T-cell (primary cell): ENCODE measurements around the gene PXN. TPM values are rescaled to one million over a fixed set of nuclear protein-coding genes. Genes with fewer than 3 reads are reported as not detected.

Experiments
- ATAC-seq, 4 experiments: fragments of 200-7000 bp in 3 of 4; fragments of 150-1000 bp in 1 of 4; cut with Tn5 transposase; replicated peaks in 1 of 4; 1 replicate in 3 of 4; 2 replicates in 1 of 4; pipeline ENCODE4 v1.10.0; 2021; ENCODE audit warnings: moderate library complexity in 3 of 4, mild to moderate bottlenecking in 2 of 4, moderate number of reproducible peaks in 1 of 4
- CTCF ChIA-PET, 2 donors: fragments of 300-600 bp; sonication (Branson Sonifier 250); formaldehyde crosslinking; loops; one replicate each; lab custom pipeline; 2022; ENCODE audit warnings: antibody characterized with exemption in 2 of 2; lab: Charles Lee
- POLR2A ChIA-PET, 2 donors: fragments of 300-600 bp; sonication (Branson Sonifier 250); formaldehyde crosslinking; loops; one replicate each; lab custom pipeline; 2022; ENCODE audit warnings: antibody characterized with exemption in 2 of 2; lab: Charles Lee
- DNase-seq, 35 experiments: peaks; one replicate each; pipeline versions ENCODE4 v3.0.0 to v3.0.0-alpha.2; 2013 to 2023
- H3K27ac ChIP-seq: one replicate; pipeline ENCODE4 v1.5.1; 2013; ENCODE audit warnings: low read length
- H3K27me3 ChIP-seq, 2 experiments: replicated peaks in 1 of 2; 1 replicate in 1 of 2; 2 replicates in 1 of 2; pipeline versions ENCODE4 v1.6.1 to v1.7.0; 2013; ENCODE audit warnings: low read length in 1 of 2, mixed read lengths in 1 of 2; ENCODE audit not compliant: control insufficient read depth in 2 of 2, insufficient read depth in 2 of 2; ENCODE audit errors: extremely low read depth in 1 of 2
- H3K36me3 ChIP-seq, 2 donors: 1 replicate in 1 of 2; 2 replicates in 1 of 2; pipeline versions ENCODE4 v1.6.1 to v1.7.0; 2013; ENCODE audit warnings: low read length in 1 of 2; ENCODE audit not compliant: control insufficient read depth in 2 of 2, insufficient read depth in 1 of 2; ENCODE audit errors: extremely low read depth in 1 of 2
- H3K4me1 ChIP-seq, 2 experiments: 1 replicate in 1 of 2; 2 replicates in 1 of 2; pipeline versions ENCODE4 v1.6.1 to v1.7.0; 2013; ENCODE audit warnings: low read length in 2 of 2, mixed read lengths in 1 of 2; ENCODE audit not compliant: insufficient read depth in 2 of 2, control insufficient read depth in 1 of 2; ENCODE audit errors: extremely low read depth in 1 of 2
- H3K4me3 ChIP-seq, 2 donors: 1 replicate in 1 of 2; 2 replicates in 1 of 2; pipeline versions ENCODE4 v1.5.1 to v1.7.0; 2013; ENCODE audit warnings: mild to moderate bottlenecking in 2 of 2, low read length in 1 of 2, moderate library complexity in 1 of 2; ENCODE audit not compliant: control insufficient read depth in 1 of 2; ENCODE audit errors: extremely low read depth in 1 of 2
- H3K9me3 ChIP-seq: 2 replicates; pipeline ENCODE4 v1.7.0; 2013
- H3K27ac Mint-ChIP-seq, 2 donors: one replicate each; pipeline ENCODE4 v1.8.0; 2020 to 2021; ENCODE audit warnings: mild to moderate bottlenecking in 2 of 2, mixed read lengths in 2 of 2
- H3K27me3 Mint-ChIP-seq, 2 donors: one replicate each; pipeline ENCODE4 v1.8.0; 2021 to 2022; ENCODE audit warnings: mixed read lengths in 2 of 2
- H3K36me3 Mint-ChIP-seq: one replicate; pipeline ENCODE4 v1.8.0; 2021; ENCODE audit warnings: mixed read lengths
- H3K4me1 Mint-ChIP-seq, 3 donors: one replicate each; pipeline ENCODE4 v1.8.0; 2020 to 2022; ENCODE audit warnings: mixed read lengths in 3 of 3, mild to moderate bottlenecking in 1 of 3
- H3K4me3 Mint-ChIP-seq, 3 donors: one replicate each; pipeline ENCODE4 v1.8.0; 2020 to 2022; ENCODE audit warnings: mild to moderate bottlenecking in 3 of 3, mixed read lengths in 3 of 3, moderate library complexity in 3 of 3
- H3K9me3 Mint-ChIP-seq, 3 donors: one replicate each; pipeline ENCODE4 v1.8.0; 2020 to 2022; ENCODE audit warnings: mixed read lengths in 3 of 3
- WGBS: methylation state at CpG from one replicate; pipeline ENCODE4 v1.1.5; 2013; ENCODE audit warnings: missing lambda C conversion rate; ENCODE audit not compliant: insufficient coverage; 5-methylcytosine and 5-hydroxymethylcytosine counted together
- total RNA-seq, 35 experiments: library from RNA in 6 of 35; stranded (reverse) in 6 of 35; fragments of 120-200 nt in 1 of 35; gene quantifications; one replicate each; pipeline versions ENCODE4 v1.2.1 to v1.2.4 and lab custom pipeline; 2013 to 2026

PXN gene
- total RNA-seq, 5 donors from 2014 or later (not counting 1 experiment from before 2014, with no cell fraction given) = 128 to 202 (median 137) TPM

DNA sequence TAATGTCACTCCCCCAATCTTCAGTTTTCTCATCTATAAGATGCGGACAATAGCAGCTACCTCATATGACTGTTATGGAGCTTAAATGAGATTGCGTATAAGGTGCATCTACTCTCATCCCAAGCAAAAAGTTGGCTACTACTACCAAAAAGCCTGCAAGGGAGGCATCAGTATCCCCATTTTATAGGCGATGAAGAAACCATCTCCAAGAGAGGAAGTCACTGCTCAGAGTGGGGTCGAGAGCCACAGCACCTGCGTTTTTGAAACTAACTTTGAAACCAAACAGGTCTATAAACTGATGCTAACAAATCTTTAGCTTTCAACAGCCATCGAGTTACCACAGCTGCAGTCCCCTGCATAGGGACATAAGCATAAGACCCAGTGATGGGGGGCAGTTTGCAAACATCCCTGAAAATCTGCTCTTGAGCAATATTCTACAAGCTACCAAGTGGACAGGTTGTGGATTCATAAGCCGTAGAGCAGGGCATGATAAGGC, 74.5 kb downstream of the PXN start:
- Mint-ChIP-seq H3K27me3 (no peaks in the 10 kb centered on the region), H3K4me3 (no peak overlapping the region), H3K36me3 (peaks cover 19% of the 10 kb centered on the region), H3K4me1 (peaks cover 27 to 35% (median 34%) of the 10 kb centered on the region in 3 donors), H3K27ac (no peak overlapping the region), H3K9me3 (no peaks in the 10 kb centered on the region)
- H3K4me1 ChIP-seq = peaks cover 13 to 29% of the 10 kb centered on the region in 2 experiments
- WGBS = 94% methylated on average over 3 of the region's 7 CpGs
- H3K9me3 ChIP-seq = no peaks in the 10 kb centered on the region
- no peaks in the 10 kb centered on the region for H3K27me3 ChIP-seq
- H3K4me3 ChIP-seq = no peak overlapping the region
- no peak for ATAC-seq
- ChIA-PET POLR2A (interaction anchor here (0.7 to 1.6 kb wide), 2 partner anchors 10 kb away, joined by 3 to 9 read pairs; partner anchors contain the start of gene RPLP0 (in 2 of the 2)), CTCF (interaction anchor here in 1 of 2 donors (1.0 kb wide), 1 partner anchor 61 kb away, joined by 3 read pairs; no protein-coding TSS in a partner anchor)
- no peak for DNase-seq
- H3K27ac ChIP-seq = no peak overlapping the region
- peaks cover 2 to 39% of the 10 kb centered on the region in 2 donors for H3K36me3 ChIP-seq

- no peak for DNase-seq
- Histone ChIP-seq H3K27ac (no peak overlapping the region), H3K36me3 (peaks cover 2 to 44% of the 10 kb centered on the region in 2 donors), H3K4me1 (peaks cover 13 to 23% of the 10 kb centered on the region in 2 experiments), H3K9me3 (no peaks in the 10 kb centered on the region), H3K27me3 (no peaks in the 10 kb centered on the region), H3K4me3 (no peak overlapping the region)
- no peak overlapping the region for H3K27ac Mint-ChIP-seq
- H3K4me1 Mint-ChIP-seq = peaks cover 27 to 30% (median 29%) of the 10 kb centered on the region in 3 donors
- POLR2A ChIA-PET = interaction anchor here (0.6 to 1.6 kb wide), 2 partner anchors 11 to 12 kb away, joined by 6 to 9 read pairs; partner anchors contain the start of gene RPLP0 (in 1 of the 2)
- H3K9me3 Mint-ChIP-seq = no peaks in the 10 kb centered on the region
- CTCF ChIA-PET = no interaction called here
- no CpG with 5 or more reads among the region's 5 CpGs for WGBS
- ATAC-seq = no peak
- no peaks in the 10 kb centered on the region for H3K27me3 Mint-ChIP-seq
- no peak overlapping the region for H3K4me3 Mint-ChIP-seq
- H3K36me3 Mint-ChIP-seq = peaks cover 20% of the 10 kb centered on the region
These were observed 75.1 kb downstream of the PXN start for GRCh38 chr12:120190386-120190785.

DNA sequence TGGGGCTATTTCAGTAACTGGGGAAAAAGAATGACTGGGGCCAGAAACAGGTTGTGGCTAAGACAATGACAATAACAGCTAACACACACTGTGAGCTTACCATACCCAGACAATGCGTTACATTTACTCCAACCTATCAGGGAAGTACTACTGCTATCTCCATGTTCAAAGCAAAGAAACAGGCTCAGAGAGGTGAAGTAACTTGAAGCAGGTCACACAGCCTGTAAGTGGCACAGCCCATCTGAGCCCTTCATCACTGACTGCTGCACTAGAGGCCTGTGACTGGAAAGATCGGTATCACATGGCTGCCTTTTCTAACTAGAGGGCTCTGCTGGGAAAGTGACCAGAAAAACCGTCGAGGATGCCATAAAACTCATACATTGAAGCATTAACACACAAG, 78.9 kb downstream of the PXN start:
- WGBS = 100% methylated on average over 2 of the region's 4 CpGs
- peaks cover 12 to 18% (median 16%) of the 10 kb centered on the region in 3 donors for H3K4me1 Mint-ChIP-seq
- H3K36me3 ChIP-seq = peaks cover 18 to 77% of the 10 kb centered on the region in 2 donors
- ATAC-seq (no peak), DNase-seq (no peak)
- no peaks in the 10 kb centered on the region for H3K4me1 ChIP-seq
- CTCF ChIA-PET = no interaction called here
- no peaks in the 10 kb centered on the region for H3K27me3 Mint-ChIP-seq
- peaks cover 47% of the 10 kb centered on the region for H3K36me3 Mint-ChIP-seq
- no peak overlapping the region for H3K27ac ChIP-seq
- no peak overlapping the region for H3K27ac Mint-ChIP-seq
- H3K4me3 ChIP-seq = no peak overlapping the region
- H3K9me3 ChIP-seq = no peaks in the 10 kb centered on the region
- H3K27me3 ChIP-seq = no peaks in the 10 kb centered on the region
- H3K4me3 Mint-ChIP-seq = no peak overlapping the region
- H3K9me3 Mint-ChIP-seq = no peaks in the 10 kb centered on the region
- POLR2A ChIA-PET = interaction anchor here in 1 of 2 donors (1.4 kb wide), 1 partner anchor 15 kb away, joined by 6 read pairs; the partner anchor contains the start of gene RPLP0

DNA sequence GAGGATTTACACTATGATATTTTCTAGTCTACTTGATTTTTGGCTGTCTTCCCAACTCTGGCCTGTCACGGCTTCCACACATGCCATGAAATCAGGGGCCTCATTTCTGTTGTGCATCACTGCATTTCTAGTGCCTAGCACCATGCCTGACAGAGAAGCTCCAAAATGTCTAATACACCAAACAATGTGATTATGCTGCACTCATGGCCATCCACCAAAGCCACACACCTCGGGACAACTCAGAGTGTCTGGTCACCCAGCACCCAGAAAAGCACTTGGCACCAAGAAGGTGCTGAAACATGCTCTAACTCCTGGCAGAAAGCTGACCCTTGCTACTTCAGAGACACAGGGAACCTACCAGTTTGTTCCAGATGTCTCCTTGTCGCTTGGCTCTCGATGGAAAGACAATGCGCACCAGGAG, 82.3 kb downstream of the PXN start:
- H3K27ac ChIP-seq = no peak overlapping the region
- no peaks in the 10 kb centered on the region for H3K4me1 ChIP-seq
- Mint-ChIP-seq H3K9me3 (no peaks in the 10 kb centered on the region), H3K4me3 (no peak overlapping the region), H3K4me1 (peaks cover 9 to 15% (median 11%) of the 10 kb centered on the region in 3 donors), H3K27me3 (no peaks in the 10 kb centered on the region), H3K36me3 (peaks cover 53% of the 10 kb centered on the region), H3K27ac (no peak overlapping the region)
- H3K36me3 ChIP-seq = peaks cover 22 to 75% of the 10 kb centered on the region in 2 donors
- CTCF ChIA-PET = no interaction called here
- no peaks in the 10 kb centered on the region for H3K9me3 ChIP-seq
- no peak overlapping the region for H3K4me3 ChIP-seq
- no peaks in the 10 kb centered on the region for H3K27me3 ChIP-seq
- WGBS = 100% methylated on average over 5 of the region's 5 CpGs
- no peak for DNase-seq
- POLR2A ChIA-PET = no interaction called here
- ATAC-seq = no peak

DNA sequence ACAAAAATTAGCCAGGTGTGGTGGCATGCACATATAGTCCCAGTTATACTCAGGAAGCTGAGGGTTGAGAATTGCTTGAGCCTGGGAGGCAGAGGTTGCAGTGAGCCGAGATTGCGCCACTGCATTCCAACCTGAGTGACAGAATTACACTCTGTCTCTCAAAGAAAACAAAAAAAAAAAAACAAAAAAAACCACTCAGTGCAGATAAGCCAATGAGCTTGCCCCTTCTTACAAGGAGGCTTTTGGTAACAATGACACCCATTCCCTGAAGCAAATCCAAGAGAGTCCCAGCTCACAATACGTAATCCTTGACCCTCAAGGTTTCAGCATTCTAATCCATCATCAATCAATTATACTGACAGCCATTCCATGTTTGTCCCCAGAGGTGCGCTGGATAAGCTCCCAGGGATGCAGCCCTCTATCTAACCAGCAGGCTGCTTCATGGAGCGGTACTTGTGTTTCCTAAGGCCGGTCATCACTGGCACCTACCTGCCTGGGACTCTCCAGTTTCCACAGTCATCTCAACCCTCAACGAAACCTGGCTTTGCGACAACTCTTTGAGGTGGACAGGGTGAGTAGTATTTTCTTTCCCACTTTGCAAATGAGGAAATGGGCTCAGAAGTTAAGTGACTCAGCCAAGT, 83.4 kb downstream of the PXN start:
- WGBS = 100% methylated on average over 2 of the region's 8 CpGs
- peaks cover 9 to 15% (median 11%) of the 10 kb centered on the region in 3 donors for H3K4me1 Mint-ChIP-seq
- peaks cover 64% of the 10 kb centered on the region for H3K36me3 Mint-ChIP-seq
- DNase-seq = no peak
- ChIA-PET POLR2A (interaction anchor here (0.6 to 0.7 kb wide), 4 partner anchors 11 to 265 kb away, joined by 4 to 5 read pairs (median 4); no protein-coding TSS in a partner anchor), CTCF (no interaction called here)
- H3K27ac ChIP-seq = no peak overlapping the region
- no peaks in the 10 kb centered on the region for H3K9me3 Mint-ChIP-seq
- no peak overlapping the region for H3K4me3 Mint-ChIP-seq
- no peaks in the 10 kb centered on the region for H3K27me3 ChIP-seq
- H3K27ac Mint-ChIP-seq = no peak overlapping the region
- peaks cover 28 to 79% of the 10 kb centered on the region in 2 donors for H3K36me3 ChIP-seq
- H3K9me3 ChIP-seq = no peaks in the 10 kb centered on the region
- H3K4me1 ChIP-seq = no peaks in the 10 kb centered on the region
- no peak overlapping the region for H3K4me3 ChIP-seq
- ATAC-seq = no peak
- no peaks in the 10 kb centered on the region for H3K27me3 Mint-ChIP-seq

- Mint-ChIP-seq H3K4me3 (no peak overlapping the region), H3K36me3 (peaks cover 60% of the 10 kb centered on the region), H3K9me3 (no peaks in the 10 kb centered on the region), H3K27me3 (no peaks in the 10 kb centered on the region), H3K4me1 (peaks cover 2 to 9% (median 6%) of the 10 kb centered on the region in 3 donors), H3K27ac (no peak overlapping the region)
- POLR2A ChIA-PET = no interaction called here
- H3K36me3 ChIP-seq = peaks cover 31 to 80% of the 10 kb centered on the region in 2 donors
- CTCF ChIA-PET = no interaction called here
- no peak for DNase-seq
- ATAC-seq = no peak
- no peaks in the 10 kb centered on the region for H3K27me3 ChIP-seq
- H3K4me3 ChIP-seq = no peak overlapping the region
- H3K4me1 ChIP-seq = no peaks in the 10 kb centered on the region
- H3K9me3 ChIP-seq = no peaks in the 10 kb centered on the region
- no CpG with 5 or more reads among the region's 7 CpGs for WGBS
- no peak overlapping the region for H3K27ac ChIP-seq
These were observed 84.6 kb downstream of the PXN start for GRCh38 chr12:120180975-120181374.
